Panc1 (cell line): Measurements from ENCODE around the gene NOTCH1.

Source experiments
- CTCF ChIP-seq: fragments of 450-650 bp; IDR thresholded peaks from 2 replicates; pipeline ENCODE4 v1.5.1; 2017; ENCODE audit warnings: mild to moderate bottlenecking
- TCF7L2 ChIP-seq: IDR thresholded peaks from 2 replicates; pipeline ENCODE4 v1.6.1; 2011; ENCODE audit warnings: mild to moderate bottlenecking, low read depth, low read length, inconsistent platforms

DNA sequence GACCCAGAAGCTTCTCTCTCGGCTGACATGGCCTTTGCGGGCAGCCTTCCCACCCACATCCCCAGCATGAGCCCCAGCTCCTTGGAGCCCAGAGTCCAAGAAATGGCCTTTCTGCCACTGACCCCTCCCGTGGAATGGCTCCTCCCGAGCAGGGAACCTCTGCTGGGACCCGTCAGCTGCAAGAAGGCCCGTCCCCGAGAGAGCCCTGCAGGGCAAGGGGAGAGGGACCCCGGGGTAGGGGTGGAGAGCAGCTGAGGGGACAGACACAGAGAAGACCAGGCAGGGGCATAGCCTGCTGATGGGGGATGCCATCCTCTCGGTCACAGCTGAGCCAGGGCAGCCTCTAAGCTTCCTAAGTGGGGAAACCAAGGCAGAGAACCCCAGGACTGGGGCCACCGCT is 11.2 kb upstream of the NOTCH1 start:
- TF ChIP-seq CTCF, result no peak
- no peak for TF ChIP-seq TCF7L2
